ENCODE measurements around the gene PINK1.

GRCh38 chr1:20648946-20649345 lies 15.7 kb downstream of the PINK1 start:
- TF ChIP-seq EZH2 (IDR thresholded peaks at IDR 0.05; ENCODE audit: low read length) (no peak), CTCF (optimal IDR thresholded peaks at IDR 0.05 in 1 of 3, IDR thresholded peaks at IDR 0.05 in 1 of 3, conservative IDR thresholded peaks at IDR 0.05 in 1 of 3; ENCODE audit: extremely low read depth in 1 of 3, insufficient read depth in 2 of 3, low read length in 3 of 3) (no peak)

Measured in keratinocyte (primary cell).